ENCODE measurements around the gene C1QTNF6.

- no peak for TF ChIP-seq ZNF274 (IDR thresholded peaks at IDR 0.05; ENCODE audit: low read depth, low read length)
- no peak for TF ChIP-seq YY1 (IDR thresholded peaks at IDR 0.05; ENCODE audit: insufficient read depth, insufficient read length)
- no peak for TF ChIP-seq SUZ12 (IDR thresholded peaks at IDR 0.05; ENCODE audit: extremely low read depth, insufficient read depth, insufficient read length)
These were observed 39.9 kb downstream of the C1QTNF6 start for GRCh38 chr22:37148031-37148651.
